Heart right ventricle (tissue), 16 donors: Measurements from ENCODE around the gene DMBT1. TPM values are rescaled to one million over a fixed set of nuclear protein-coding genes. Genes with fewer than 3 reads are reported as not detected.

Experiments used
- ATAC-seq, 8 donors: fragments of 200-7000 bp; cut with Tn5 transposase; one replicate each; pipeline ENCODE4 v1.9.1; 2020; ENCODE audit warnings: mild to moderate bottlenecking in 8 of 8, moderate library complexity in 8 of 8, moderate number of reproducible peaks in 1 of 8
- DNase-seq, 2 donors: peaks; one replicate each; pipeline ENCODE4 v3.0.0-alpha.2; 2020
- H3K27ac ChIP-seq, 10 donors: fragments of 200-600 bp; sonication (generic) in 2 of 10; one replicate each; pipeline versions ENCODE4 v1.5.0 to v1.8.0; 2020 to 2022; ENCODE audit warnings: mild to moderate bottlenecking in 3 of 10
- H3K27me3 ChIP-seq, 7 donors: fragments of 200-600 bp; one replicate each; pipeline ENCODE4 v1.8.0; 2021 to 2022; ENCODE audit warnings: mild to moderate bottlenecking in 2 of 7
- H3K36me3 ChIP-seq, 9 donors: fragments of 200-600 bp; sonication (generic) in 1 of 9; one replicate each; pipeline versions ENCODE4 v1.5.0 to v1.8.0; 2020 to 2022; ENCODE audit warnings: mild to moderate bottlenecking in 2 of 9
- H3K4me1 ChIP-seq, 9 donors: fragments of 200-600 bp; sonication (generic) in 1 of 9; one replicate each; pipeline versions ENCODE4 v1.5.0 to v1.8.0; 2020 to 2022; ENCODE audit warnings: mild to moderate bottlenecking in 4 of 9
- H3K4me3 ChIP-seq, 10 donors: fragments of 200-600 bp; sonication (generic) in 2 of 10; one replicate each; pipeline versions ENCODE4 v1.5.0 to v1.8.0; 2020 to 2022; ENCODE audit warnings: mild to moderate bottlenecking in 7 of 10, moderate library complexity in 2 of 10
- H3K9me3 ChIP-seq, 11 donors: fragments of 200-600 bp in 10 of 11; sonication (generic) in 2 of 11; one replicate each; pipeline versions ENCODE4 v1.5.0 to v1.8.0; 2013 to 2022; ENCODE audit warnings: mild to moderate bottlenecking in 2 of 11, control low read depth in 1 of 11, moderate library complexity in 1 of 11
- WGBS, 2 donors: extraction: QIAGEN DNeasy Blood & Tissue Kit; methylation state at CpG; one replicate each; pipeline ENCODE4 v1.1.7; 2013; ENCODE audit warnings: inconsistent platforms in 1 of 2; 5-methylcytosine and 5-hydroxymethylcytosine counted together
- intact Hi-C, 10 donors: fragments of 100-400 bp; cut with DNase I; formaldehyde crosslinking; loops; one replicate each; pipeline versions ENCODE4 v1.11.1 to v1.14.2; 2022
- polyA plus RNA-seq, 2 donors: library from polyadenylated mRNA; stranded (reverse); fragments of 200-250 nt; gene quantifications; one replicate each; pipeline ENCODE4 v1.2.3, GENCODE V29; 2013
- total RNA-seq, 10 donors: library from RNA; stranded (reverse); fragmentation: NEBNext Ultra II Directional in 3 of 10; extraction: Animal tissue kit (Norgen Biotek cat#: 25700) in 3 of 10; gene quantifications; one replicate each; pipeline versions ENCODE4 v1.2.1 to v1.2.4, GENCODE V29; 2021 to 2023
- TF ChIP-seq, protein P1 (sequence below), 9 donors: fragments of 200-600 bp; sonication (generic) in 2 of 9; IDR thresholded peaks; one replicate each; pipeline versions ENCODE4 v1.5.0 to v1.8.0; 2021 to 2022; ENCODE audit warnings: antibody characterized with exemption in 9 of 9, mild to moderate bottlenecking in 5 of 9, moderate library complexity in 1 of 9
- donor health status: Arrhythmogenic right ventricular cardiomyopathy.
- donor health status: ischemic (EF 13 %, LVEDD 7.1; RV severe dilation, severe dysfunction).
- donor health status: healthy with polysubstance abuse.
- donor health status: DM: no; HTN: yes; CAD: no.
- donor health status: DM: no; HTN: no; CAD: no.
- donor health status: ischemic (EF 25% LVEDD 6.9; RV normal size, moderate dysfunction).
- donor health status: ischemic (EF 25% LVEDD 5.7; RV mildly dilated, moderate dysfunction).
- donor health status: healthy.
- donor health status: DM: yes; HTN: yes; CAD: no.
- donor health status: Ischemic cardiomyopathy.
- donor health status: ischemic (EF 35%, LVEDD 5.7; RV mildly dilated, moderate dysfunction).
- donor health status: nonischemic (EF 11% LVEDD 7.7; RV severe dilation, severe dysfunction).
- donor health status: DM: yes; HTN: yes; CAD: no.
- donor health status: PGD.
- donor health status: ischemic (EF 29% LVEDD 5.4; RV normal size, mild dysfunction).
- donor health status: nonischemic (EF 23%, LVEDD 6.1; RV moderate dilation, normal function).

The DMBT1 gene
- total and polyA plus RNA-seq, 12 donors, result 0.01 to 0.18 (median 0.05) TPM; not detected in 9

DNA sequence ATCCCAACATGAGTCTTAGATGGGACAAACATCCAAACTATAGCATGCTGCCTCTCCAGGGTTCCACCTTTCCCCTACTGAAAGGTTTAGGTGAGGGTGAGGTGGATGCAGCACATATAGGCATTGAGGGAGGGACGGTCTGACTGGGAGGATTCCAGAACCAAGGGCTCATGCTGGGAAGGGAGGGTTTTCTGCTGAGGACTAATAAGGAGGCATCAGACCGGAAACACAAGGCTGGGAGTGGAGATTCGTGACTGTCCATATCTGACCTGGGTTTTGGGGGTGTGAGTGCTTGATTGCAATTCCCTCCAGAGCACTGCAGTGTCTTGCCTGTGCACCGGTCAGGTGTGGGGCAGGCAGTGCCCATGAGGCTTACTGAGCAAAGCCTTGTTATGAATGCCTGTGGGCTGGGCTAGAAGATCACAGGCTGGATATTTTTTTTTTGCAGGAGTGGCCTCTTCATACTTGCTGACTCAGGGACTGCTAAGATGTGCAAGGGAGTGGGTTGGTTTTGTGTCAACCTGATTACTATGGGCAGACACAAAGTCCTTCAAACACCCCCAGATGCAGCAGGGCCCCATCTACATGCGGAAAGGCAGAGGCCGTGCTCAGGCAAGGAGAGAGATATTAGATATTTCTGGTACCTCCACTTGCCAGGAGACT lies 26.7 kb downstream of the DMBT1 start:
- intact Hi-C loops, result no loop called here
- no peaks in the 10 kb centered on the region for H3K4me1 ChIP-seq
- no peak for ATAC-seq
- TF ChIP-seq, protein P1, sequence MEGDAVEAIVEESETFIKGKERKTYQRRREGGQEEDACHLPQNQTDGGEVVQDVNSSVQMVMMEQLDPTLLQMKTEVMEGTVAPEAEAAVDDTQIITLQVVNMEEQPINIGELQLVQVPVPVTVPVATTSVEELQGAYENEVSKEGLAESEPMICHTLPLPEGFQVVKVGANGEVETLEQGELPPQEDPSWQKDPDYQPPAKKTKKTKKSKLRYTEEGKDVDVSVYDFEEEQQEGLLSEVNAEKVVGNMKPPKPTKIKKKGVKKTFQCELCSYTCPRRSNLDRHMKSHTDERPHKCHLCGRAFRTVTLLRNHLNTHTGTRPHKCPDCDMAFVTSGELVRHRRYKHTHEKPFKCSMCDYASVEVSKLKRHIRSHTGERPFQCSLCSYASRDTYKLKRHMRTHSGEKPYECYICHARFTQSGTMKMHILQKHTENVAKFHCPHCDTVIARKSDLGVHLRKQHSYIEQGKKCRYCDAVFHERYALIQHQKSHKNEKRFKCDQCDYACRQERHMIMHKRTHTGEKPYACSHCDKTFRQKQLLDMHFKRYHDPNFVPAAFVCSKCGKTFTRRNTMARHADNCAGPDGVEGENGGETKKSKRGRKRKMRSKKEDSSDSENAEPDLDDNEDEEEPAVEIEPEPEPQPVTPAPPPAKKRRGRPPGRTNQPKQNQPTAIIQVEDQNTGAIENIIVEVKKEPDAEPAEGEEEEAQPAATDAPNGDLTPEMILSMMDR (IDR thresholded peaks at IDR 0.05), result no peak
- no peaks in the 10 kb centered on the region for H3K9me3 ChIP-seq
- DNase-seq, result no peak
- H3K36me3 ChIP-seq, result no peaks in the 10 kb centered on the region
- WGBS, 2 donors, result 91 to 92% methylated on average over 6 of the region's 6 CpGs
- H3K4me3 ChIP-seq, result no peak overlapping the region
- H3K27ac ChIP-seq, result no peak overlapping the region
- no peaks in the 10 kb centered on the region for H3K27me3 ChIP-seq

DNA sequence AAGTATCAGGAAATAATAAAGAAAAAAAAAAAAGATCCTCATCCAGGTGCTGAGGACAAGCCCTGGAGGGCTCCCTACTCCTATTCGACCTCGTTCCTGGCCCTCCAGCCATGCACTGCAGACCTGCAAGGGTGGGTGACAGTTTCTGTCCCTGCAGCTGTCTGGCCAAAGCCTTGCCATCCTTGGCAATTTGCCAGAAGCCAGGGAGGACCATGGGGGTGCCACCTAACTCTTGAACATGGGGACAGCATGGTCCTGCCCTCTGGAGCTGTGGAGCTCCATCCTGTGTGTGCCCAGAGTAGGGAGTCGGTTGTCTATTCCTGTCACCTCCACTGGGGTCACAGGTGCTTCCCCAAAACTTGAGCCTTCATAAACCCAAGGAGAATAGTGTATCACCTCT lies 27.8 kb downstream of the DMBT1 start:
- ATAC-seq, result no peak
- H3K27me3 ChIP-seq, result no peaks in the 10 kb centered on the region
- no peaks in the 10 kb centered on the region for H3K36me3 ChIP-seq
- H3K4me3 ChIP-seq, result no peak overlapping the region
- no peak overlapping the region for H3K27ac ChIP-seq
- DNase-seq, result no peak
- TF ChIP-seq, protein P1 (IDR thresholded peaks at IDR 0.05), result no peak
- 87 to 93% methylated on average over 3 of the region's 3 CpGs for WGBS, 2 donors
- H3K9me3 ChIP-seq, result no peaks in the 10 kb centered on the region
- H3K4me1 ChIP-seq, result no peaks in the 10 kb centered on the region
- intact Hi-C loops, result no loop called here

DNA sequence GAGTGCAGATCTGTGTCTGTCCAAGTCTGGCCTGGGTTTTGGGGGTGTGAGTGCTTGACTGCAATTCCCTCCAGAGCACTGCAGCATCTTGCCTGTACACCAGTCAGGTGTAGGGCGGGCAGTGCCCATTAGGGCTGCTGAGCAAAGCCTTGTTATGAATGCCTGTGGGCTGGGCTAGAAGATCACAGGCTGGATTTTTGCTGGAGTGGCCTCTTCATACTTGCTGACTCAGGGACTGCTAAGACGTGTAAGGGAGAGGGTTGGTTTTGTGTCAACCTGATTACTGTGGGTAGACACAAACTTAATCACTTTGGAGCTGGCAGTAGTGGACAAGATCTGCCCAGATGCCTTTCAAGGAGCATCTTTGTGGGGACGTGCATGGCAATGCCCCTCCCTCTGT lies 29.6 kb downstream of the DMBT1 start:
- whole genome bisulfite sequencing, 2 donors, result 87 to 88% methylated on average over 3 of the region's 3 CpGs
- intact Hi-C loops, result no loop called here

DNA sequence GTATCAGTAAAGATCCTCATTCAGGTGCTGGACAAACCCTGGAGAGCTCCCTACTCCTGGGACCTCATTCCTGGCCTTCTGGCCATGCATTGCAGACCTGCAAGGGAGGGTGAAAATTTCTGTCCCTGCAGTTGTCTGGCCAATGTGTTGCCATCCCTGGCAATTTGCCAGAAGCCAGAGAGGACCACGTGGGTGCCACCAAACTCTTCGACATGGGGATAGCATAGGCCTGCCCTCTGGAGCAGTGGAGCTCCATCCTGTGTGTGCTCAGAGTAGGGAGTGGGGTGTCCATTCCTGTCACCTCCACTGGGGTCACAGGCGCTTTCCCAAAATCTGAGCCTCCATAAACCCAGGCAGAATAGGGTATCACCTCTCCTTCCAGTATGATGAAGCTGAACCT lies 31.2 kb downstream of the DMBT1 start:
- intact Hi-C loops, result no loop called here
- Histone ChIP-seq H3K36me3 (no peaks in the 10 kb centered on the region), H3K27me3 (no peaks in the 10 kb centered on the region), H3K27ac (no peak overlapping the region), H3K4me1 (no peaks in the 10 kb centered on the region), H3K9me3 (no peaks in the 10 kb centered on the region), H3K4me3 (no peak overlapping the region)
- DNase-seq (no peak), ATAC-seq (peak in 1 of 8 donors; percentile 35)
- TF ChIP-seq, protein P1 (IDR thresholded peaks at IDR 0.05), result no peak
- 78 to 89% methylated on average over 3 of the region's 3 CpGs for WGBS, 2 donors

More for the DNA sequence above, 29.6 kb downstream of the DMBT1 start:
- Histone ChIP-seq H3K27ac (no peak overlapping the region), H3K4me1 (no peaks in the 10 kb centered on the region), H3K9me3 (no peaks in the 10 kb centered on the region), H3K36me3 (no peaks in the 10 kb centered on the region), H3K4me3 (no peak overlapping the region), H3K27me3 (no peaks in the 10 kb centered on the region)
- DNase-seq (no peak), ATAC-seq (no peak)
- TF ChIP-seq, protein P1 (IDR thresholded peaks at IDR 0.05), result no peak
